Activated CD8-positive, alpha-beta memory T cell treated with anti-CD3 and anti-CD28 coated beads, Interleukin-2, amount 50 U/mL, for 4 hours (primary cell): ENCODE measurements around the gene OCA2.

Experiments used
- DNase-seq: peaks from one replicate; pipeline ENCODE4 v3.0.0-alpha.2; 2020

Gene OCA2

GRCh38 chr15:28075573-28075972, 23.5 kb downstream of the OCA2 start:
- no peak for DNase-seq

GRCh38 chr15:28068930-28069329, 30.2 kb downstream of the OCA2 start:
- DNase-seq: no peak

GRCh38 chr15:28066231-28066630, 32.9 kb downstream of the OCA2 start:
- DNase-seq: no peak

GRCh38 chr15:28060005-28060404, 39.1 kb downstream of the OCA2 start:
- DNase-seq: no peak

GRCh38 chr15:28058082-28058481, 41.0 kb downstream of the OCA2 start:
- DNase-seq: no peak

- DNase-seq: no peak
These were observed 47.0 kb downstream of the OCA2 start for GRCh38 chr15:28051955-28052633.

GRCh38 chr15:28049581-28049980, 49.5 kb downstream of the OCA2 start:
- no peak for DNase-seq

GRCh38 chr15:28047277-28047676, 51.8 kb downstream of the OCA2 start:
- DNase-seq: no peak

- DNase-seq: no peak
These were observed 54.9 kb downstream of the OCA2 start for GRCh38 chr15:28044121-28044672.

- DNase-seq: no peak
These were observed 55.4 kb downstream of the OCA2 start for GRCh38 chr15:28043691-28044091.

GRCh38 chr15:28037969-28038590, 61.0 kb downstream of the OCA2 start:
- no peak for DNase-seq

- no peak for DNase-seq
These were observed 65.7 kb downstream of the OCA2 start for GRCh38 chr15:28033443-28033842.

- DNase-seq: no peak
These were observed 68.3 kb downstream of the OCA2 start for GRCh38 chr15:28030801-28031200.

GRCh38 chr15:28027714-28028076, 71.4 kb downstream of the OCA2 start:
- DNase-seq: no peak

GRCh38 chr15:28026764-28027713, 72.1 kb downstream of the OCA2 start:
- no peak for DNase-seq

GRCh38 chr15:28026221-28026620, 72.9 kb downstream of the OCA2 start:
- DNase-seq: no peak

- no peak for DNase-seq
These were observed 73.7 kb downstream of the OCA2 start for GRCh38 chr15:28025413-28025812.

GRCh38 chr15:28024889-28025250, 74.2 kb downstream of the OCA2 start:
- no peak for DNase-seq

- no peak for DNase-seq
These were observed 74.9 kb downstream of the OCA2 start for GRCh38 chr15:28023933-28024888.

- DNase-seq: no peak
These were observed 75.7 kb downstream of the OCA2 start for GRCh38 chr15:28023422-28023821.

GRCh38 chr15:28022961-28023360, 76.2 kb downstream of the OCA2 start:
- no peak for DNase-seq

GRCh38 chr15:28022181-28022580, 76.9 kb downstream of the OCA2 start:
- no peak for DNase-seq
